Prostate gland (tissue), 2 donors: ENCODE data around the gene WDR89.

ENCODE experiments used
- CTCF ChIP-seq, 4 experiments: fragments of 200-600 bp in 2 of 4; fragments of 450-650 bp in 2 of 4; sonication (generic) in 2 of 4; IDR thresholded peaks; 1 replicate in 3 of 4; 2 replicates in 1 of 4; pipeline ENCODE4 v1.5.1; 2016 to 2019; ENCODE audit warnings: antibody characterized with exemption in 4 of 4, mild to moderate bottlenecking in 2 of 4, moderate library complexity in 2 of 4
- POLR2AphosphoS5 ChIP-seq: sonication (generic); formaldehyde crosslinking; IDR thresholded peaks from one replicate; pipeline ENCODE4 v1.6.1; 2017; ENCODE audit warnings: antibody characterized with exemption

- TF ChIP-seq CTCF (IDR thresholded peaks at IDR 0.05) (no peak), POLR2AphosphoS5 (no peak)
These were observed 25.7 kb downstream of the WDR89 start for GRCh38 chr14:63616015-63616414.
